Spleen (tissue), 11 donors: ENCODE measurements around the gene CDC42BPG. TPM values are rescaled to one million over a fixed set of nuclear protein-coding genes. Genes with fewer than 3 reads are reported as not detected.

Experiments used
- DNase-seq: peaks from one replicate; pipeline ENCODE4 v3.0.0-alpha.2; 2020
- H3K27ac ChIP-seq, 8 donors: fragments of 200-600 bp; sonication (generic) in 7 of 8; 1 replicate in 4 of 8; 2 replicates in 4 of 8; pipeline versions ENCODE4 v1.5.0 to v1.8.0; 2016 to 2021; ENCODE audit warnings: inconsistent platforms in 4 of 8, mild to moderate bottlenecking in 4 of 8, moderate library complexity in 1 of 8
- H3K27me3 ChIP-seq, 7 donors: fragments of 200-600 bp; sonication (generic) in 6 of 7; replicated peaks in 1 of 7; 1 replicate in 4 of 7; 2 replicates in 3 of 7; pipeline versions ENCODE4 v1.5.0 to v1.8.0; 2016 to 2021; ENCODE audit warnings: inconsistent platforms in 3 of 7, mild to moderate bottlenecking in 1 of 7
- H3K36me3 ChIP-seq, 6 donors: fragments of 200-600 bp; sonication (generic) in 5 of 6; 1 replicate in 4 of 6; 2 replicates in 2 of 6; pipeline versions ENCODE4 v1.5.0 to v1.8.0; 2016 to 2021; ENCODE audit warnings: inconsistent platforms in 2 of 6
- H3K4me1 ChIP-seq, 6 donors: fragments of 200-600 bp; sonication (generic) in 5 of 6; 1 replicate in 3 of 6; 2 replicates in 3 of 6; pipeline versions ENCODE4 v1.5.0 to v1.8.0; 2016 to 2021; ENCODE audit warnings: inconsistent platforms in 3 of 6
- H3K4me3 ChIP-seq, 8 donors: fragments of 200-600 bp; sonication (generic) in 7 of 8; 1 replicate in 4 of 8; 2 replicates in 4 of 8; pipeline versions ENCODE4 v1.5.0 to v1.8.0; 2016 to 2021; ENCODE audit warnings: inconsistent platforms in 4 of 8, mild to moderate bottlenecking in 4 of 8, moderate library complexity in 2 of 8
- H3K9me3 ChIP-seq, 8 donors: fragments of 200-600 bp; sonication (generic) in 7 of 8; 1 replicate in 4 of 8; 2 replicates in 4 of 8; pipeline versions ENCODE4 v1.5.0 to v1.8.0; 2016 to 2021; ENCODE audit warnings: inconsistent platforms in 4 of 8
- CTCF ChIP-seq, 11 experiments: fragments of 200-600 bp in 7 of 11; fragments of 450-650 bp in 4 of 11; sonication (generic) in 4 of 11; IDR thresholded peaks in 8 of 11; conservative IDR thresholded peaks in 3 of 11; 1 replicate in 7 of 11; 2 replicates in 4 of 11; pipeline versions ENCODE4 v1.4.0 to v1.8.0; 2016 to 2021; ENCODE audit warnings: antibody characterized with exemption in 11 of 11, inconsistent platforms in 4 of 11, mild to moderate bottlenecking in 1 of 11
- POLR2A ChIP-seq, 3 donors: fragments of 450-650 bp; IDR thresholded peaks; one replicate each; pipeline ENCODE4 v1.5.1; 2017; ENCODE audit warnings: antibody characterized with exemption in 3 of 3, mild to moderate bottlenecking in 1 of 3
- POLR2AphosphoS5 ChIP-seq, 3 donors: sonication (generic); formaldehyde crosslinking; IDR thresholded peaks; one replicate each; pipeline ENCODE4 v1.5.1; 2017; ENCODE audit warnings: antibody characterized with exemption in 3 of 3
- WGBS, 5 donors: extraction: QIAGEN DNeasy Blood & Tissue Kit in 3 of 5; methylation state at CpG; one replicate each; pipeline versions ENCODE4 v1.1.5 to v1.1.7; 2013 to 2018; 5-methylcytosine and 5-hydroxymethylcytosine counted together
- intact Hi-C: fragments of 100-400 bp; cut with DNase I; formaldehyde crosslinking; loops from one replicate; pipeline ENCODE4 v1.15.0; 2023; ENCODE audit warnings: low total_unique reads
- polyA plus RNA-seq, 3 donors: library from polyadenylated mRNA; stranded (reverse); fragments of 200-250 nt; gene quantifications; one replicate each; pipeline ENCODE4 v1.2.1, GENCODE V29; 2013
- total RNA-seq, 7 donors: library from RNA; depleted of rRNA in 3 of 7; stranded (reverse); fragments of >200 nt in 3 of 7; fragmentation: NEBNext Ultra II Directional in 4 of 7; extraction: Animal tissue kit (Norgen Biotek cat#: 25700) in 4 of 7; gene quantifications; one replicate each; pipeline versions ENCODE4 v1.1.0 to v1.2.1, GENCODE V29; 2016 to 2021
- donor health status: healthy with polysubstance abuse.
- donor health status: DM: no; HTN: no; CAD: no; lungs with moderate emphysema.
- donor health status: DM: no; HTN: no; CAD: no.
- donor health status: Bipolar disorder and iron deficiency.
- donor health status: healthy.
- donor health status: DM: no; HTN: no; CAD: no.
- donor health status: DM: yes; HTN: yes; CAD: no.

Gene CDC42BPG
- total and polyA plus RNA-seq, 10 donors, result 0.74 to 4.6 (median 2.5) TPM

GRCh38 chr11:64776875-64777274 is 67.6 kb downstream of the CDC42BPG start:
- peak; percentile 42 for DNase-seq
- Histone ChIP-seq H3K36me3 (peaks cover 9 to 57% (median 45%) of the 10 kb centered on the region in 6 donors), H3K27me3 (no peaks in the 10 kb centered on the region), H3K27ac (peak overlapping the region in 7 of 8 donors; percentile 100), H3K4me3 (peak overlapping the region; percentile 72 to 94 (median 84)), H3K4me1 (peaks cover 63 to 79% (median 69%) of the 10 kb centered on the region in 6 donors), H3K9me3 (no peaks in the 10 kb centered on the region)
- TF ChIP-seq CTCF (IDR thresholded peaks at IDR 0.05 in 8 of 11, conservative IDR thresholded peaks at IDR 0.05 in 3 of 11), result no peak
- no peak for TF ChIP-seq POLR2A (IDR thresholded peaks at IDR 0.05)
- TF ChIP-seq POLR2AphosphoS5 (IDR thresholded peaks at IDR 0.05), result no peak
- 11 to 14% (median 11%) methylated on average over 3 of the region's 3 CpGs for WGBS, 5 donors
- intact Hi-C loops, result no loop called here

- intact Hi-C loops, result no loop called here
- Histone ChIP-seq H3K9me3 (no peaks in the 10 kb centered on the region), H3K27ac (peak overlapping the region in 6 of 8 donors; percentile 100), H3K4me1 (peaks cover 67 to 80% (median 73%) of the 10 kb centered on the region in 6 donors), H3K27me3 (no peaks in the 10 kb centered on the region), H3K4me3 (peak overlapping the region; percentile 72 to 94 (median 84)), H3K36me3 (peaks cover 11 to 61% (median 50%) of the 10 kb centered on the region in 6 donors)
- no peak for DNase-seq
- WGBS, 5 donors, result 52 to 80% (median 68%) methylated on average over 6 of the region's 6 CpGs
- TF ChIP-seq POLR2AphosphoS5 (IDR thresholded peaks at IDR 0.05), result no peak
- no peak for TF ChIP-seq POLR2A (IDR thresholded peaks at IDR 0.05)
- no peak for TF ChIP-seq CTCF (IDR thresholded peaks at IDR 0.05 in 8 of 11, conservative IDR thresholded peaks at IDR 0.05 in 3 of 11)
These were observed 68.0 kb downstream of the CDC42BPG start for GRCh38 chr11:64776425-64776824.

- Histone ChIP-seq H3K9me3 (no peaks in the 10 kb centered on the region), H3K36me3 (peaks cover 11 to 84% (median 72%) of the 10 kb centered on the region in 6 donors), H3K27ac (peak overlapping the region; percentile 19 to 100 (median 92)), H3K4me1 (peaks cover 63 to 84% (median 75%) of the 10 kb centered on the region in 6 donors), H3K27me3 (no peaks in the 10 kb centered on the region), H3K4me3 (no peak overlapping the region)
- TF ChIP-seq CTCF (IDR thresholded peaks at IDR 0.05 in 8 of 11, conservative IDR thresholded peaks at IDR 0.05 in 3 of 11), result no peak
- TF ChIP-seq POLR2AphosphoS5 (IDR thresholded peaks at IDR 0.05), result peak in 1 of 3 donors; percentile 33
- TF ChIP-seq POLR2A (IDR thresholded peaks at IDR 0.05), result no peak
- WGBS, 5 donors, result 58 to 82% (median 69%) methylated on average over 5 of the region's 5 CpGs
- intact Hi-C loops, result no loop called here
- no peak for DNase-seq
These were observed 70.3 kb downstream of the CDC42BPG start for GRCh38 chr11:64774144-64774543.

Other genes with a start within 250 kb of the CDC42BPG start
- gene NRXN2, start 121.5 kb downstream of the CDC42BPG start, total RNA-seq, result 10 to 100 TPM in 1 of 7 donors, 1 to 10 TPM in 6; 2.2 to 12.9 (median 3.3) TPM
- 1 to 10 TPM in 1 of 3 donors, under 1 TPM in 2; 0.59 to 1.4 (median 0.61) TPM for gene NRXN2, start 121.5 kb downstream of the CDC42BPG start, polyA plus RNA-seq
- 100 to 1,000 TPM; 148 to 242 (median 206) TPM for gene RASGRP2, start 100.5 kb downstream of the CDC42BPG start, total RNA-seq
- 100 to 1,000 TPM; 216 to 283 (median 252) TPM for gene RASGRP2, start 100.5 kb downstream of the CDC42BPG start, polyA plus RNA-seq
- gene PYGM, start 84.7 kb downstream of the CDC42BPG start, total RNA-seq, result 1 to 10 TPM; 2.7 to 7.2 (median 5.1) TPM
- 1 to 10 TPM; 1.7 to 2.4 (median 2.1) TPM for gene PYGM, start 84.7 kb downstream of the CDC42BPG start, polyA plus RNA-seq
- 100 to 1,000 TPM; 359 to 585 (median 458) TPM for gene SF1, start 66.1 kb downstream of the CDC42BPG start, total RNA-seq
- gene SF1, start 66.1 kb downstream of the CDC42BPG start, polyA plus RNA-seq, result 100 to 1,000 TPM in 2 of 3 donors, 10 to 100 TPM in 1; 54.2 to 140 (median 121) TPM
- 100 to 1,000 TPM in 1 of 7 donors, 10 to 100 TPM in 6; 41.5 to 106 (median 57.4) TPM for gene MAP4K2, start 41.4 kb downstream of the CDC42BPG start, total RNA-seq
- 10 to 100 TPM; 40.8 to 70.8 (median 63.8) TPM for gene MAP4K2, start 41.4 kb downstream of the CDC42BPG start, polyA plus RNA-seq
- 10 to 100 TPM; 20.1 to 33.6 (median 28.2) TPM for gene MEN1, start 34.1 kb downstream of the CDC42BPG start, total RNA-seq
- 10 to 100 TPM; 17.8 to 27.6 (median 20.5) TPM for gene MEN1, start 34.1 kb downstream of the CDC42BPG start, polyA plus RNA-seq
- 100 to 1,000 TPM; 117 to 337 (median 201) TPM for gene EHD1, start 34.0 kb upstream of the CDC42BPG start, total RNA-seq
- gene EHD1, start 34.0 kb upstream of the CDC42BPG start, polyA plus RNA-seq, result 10 to 100 TPM; 51.9 to 93.9 (median 53.7) TPM
- 10 to 100 TPM; 32.7 to 57.3 (median 40.3) TPM for gene ATG2A, start 72.6 kb upstream of the CDC42BPG start, total RNA-seq
- gene ATG2A, start 72.6 kb upstream of the CDC42BPG start, polyA plus RNA-seq, result 10 to 100 TPM; 14.3 to 30.3 (median 28.8) TPM
- gene PPP2R5B, start 80.0 kb upstream of the CDC42BPG start, total RNA-seq, result 10 to 100 TPM; 21.9 to 45.1 (median 30.4) TPM
- 10 to 100 TPM; 10.8 to 25.4 (median 15.2) TPM for gene PPP2R5B, start 80.0 kb upstream of the CDC42BPG start, polyA plus RNA-seq
- gene GPHA2, start 91.2 kb upstream of the CDC42BPG start, total RNA-seq, result not detected
- gene GPHA2, start 91.2 kb upstream of the CDC42BPG start, polyA plus RNA-seq, result 1 to 10 TPM in 2 of 3 donors, under 1 TPM in 1; 0.89 to 4.4 (median 1.2) TPM
- under 1 TPM in 4 of 7 donors, not detected in 3; 0.40 to 0.98 (median 0.86) TPM for gene MAJIN, start 127.5 kb upstream of the CDC42BPG start, total RNA-seq
- 1 to 10 TPM in 2 of 3 donors, under 1 TPM in 1; 0.59 to 2.6 (median 1.5) TPM for gene MAJIN, start 127.5 kb upstream of the CDC42BPG start, polyA plus RNA-seq
- 10 to 100 TPM in 6 of 7 donors, 1 to 10 TPM in 1; 8.5 to 23.1 (median 18.6) TPM for gene BATF2, start 152.3 kb upstream of the CDC42BPG start, total RNA-seq
- 10 to 100 TPM in 1 of 3 donors, 1 to 10 TPM in 2; 4.3 to 17.1 (median 5.2) TPM for gene BATF2, start 152.3 kb upstream of the CDC42BPG start, polyA plus RNA-seq
- gene ARL2, start 169.5 kb upstream of the CDC42BPG start, total RNA-seq, result 10 to 100 TPM; 44.5 to 76.5 (median 54.8) TPM
- 100 to 1,000 TPM in 1 of 3 donors, 10 to 100 TPM in 2; 53.0 to 110 (median 69.9) TPM for gene ARL2, start 169.5 kb upstream of the CDC42BPG start, polyA plus RNA-seq
- gene SNX15, start 182.8 kb upstream of the CDC42BPG start, total RNA-seq, result 10 to 100 TPM; 14.6 to 21.6 (median 17.3) TPM
- gene SNX15, start 182.8 kb upstream of the CDC42BPG start, polyA plus RNA-seq, result 10 to 100 TPM; 10.8 to 17.1 (median 11.6) TPM
- gene SAC3D1, start 196.6 kb upstream of the CDC42BPG start, total RNA-seq, result 1 to 10 TPM; 5.7 to 9.9 (median 6.6) TPM
- 10 to 100 TPM in 1 of 3 donors, 1 to 10 TPM in 2; 5.2 to 11.9 (median 8.9) TPM for gene SAC3D1, start 196.6 kb upstream of the CDC42BPG start, polyA plus RNA-seq
- 10 to 100 TPM; 13.0 to 45.2 (median 23.3) TPM for gene NAALADL1, start 213.9 kb upstream of the CDC42BPG start, total RNA-seq
- gene NAALADL1, start 213.9 kb upstream of the CDC42BPG start, polyA plus RNA-seq, result 10 to 100 TPM; 19.2 to 19.5 (median 19.2) TPM
- 10 to 100 TPM in 1 of 7 donors, 1 to 10 TPM in 6; 2.4 to 11.1 (median 7.0) TPM for gene CDCA5, start 239.4 kb upstream of the CDC42BPG start, total RNA-seq
- 1 to 10 TPM; 1.5 to 5.9 (median 4.6) TPM for gene CDCA5, start 239.4 kb upstream of the CDC42BPG start, polyA plus RNA-seq
- gene ZFPL1, start 239.6 kb upstream of the CDC42BPG start, total RNA-seq, result 10 to 100 TPM; 23.5 to 43.7 (median 29.1) TPM
- 10 to 100 TPM; 25.8 to 52.0 (median 40.0) TPM for gene ZFPL1, start 239.6 kb upstream of the CDC42BPG start, polyA plus RNA-seq